CD4-positive, alpha-beta T cell treated with Interferon gamma for 1 hour (primary cell): ENCODE results near the gene NTNG1.

ENCODE experiments used
- DNase-seq: peaks from one replicate; pipeline ENCODE4 v3.0.0-alpha.2; 2020

NTNG1 gene

DNA sequence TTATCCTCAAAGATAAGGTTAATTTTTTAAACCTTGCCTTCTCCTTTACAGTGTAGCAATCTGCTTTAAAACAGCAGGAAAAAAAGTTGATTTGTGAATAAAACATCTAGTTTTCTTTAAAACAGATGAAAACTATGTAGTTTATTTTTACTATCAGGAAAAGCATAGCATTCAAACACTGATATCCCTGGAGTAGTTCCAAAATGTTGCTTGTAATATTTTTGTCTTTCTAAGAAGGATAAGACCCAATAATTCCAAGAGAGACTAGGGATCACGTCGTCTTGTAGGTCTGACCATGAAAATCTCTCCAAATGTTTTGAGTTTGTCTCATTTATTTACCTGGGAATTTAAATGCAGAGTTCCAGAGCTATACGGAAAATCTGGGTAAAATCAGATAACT is 204.0 kb downstream of the NTNG1 start:
- DNase-seq, result no peak

DNA sequence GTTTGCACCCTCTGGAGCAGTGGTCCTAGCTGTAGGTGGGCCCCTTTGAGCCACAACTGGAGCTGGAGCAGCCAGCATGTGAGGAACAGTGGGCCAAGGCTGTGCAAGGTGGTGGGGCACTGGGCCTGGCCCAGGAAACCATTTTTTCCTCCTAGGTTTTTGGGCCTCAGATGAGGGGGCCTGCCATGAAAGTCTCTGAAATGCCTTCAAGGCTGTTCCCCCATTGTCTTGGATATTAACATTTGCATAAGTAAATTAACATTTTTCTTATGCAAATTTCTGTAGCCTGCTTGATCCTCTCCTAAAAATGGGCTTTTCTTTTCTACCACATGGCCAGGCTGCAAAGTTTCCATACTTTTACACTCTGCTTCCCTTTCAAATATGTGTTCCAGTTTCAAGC is 212.0 kb downstream of the NTNG1 start:
- DNase-seq, result no peak

DNA sequence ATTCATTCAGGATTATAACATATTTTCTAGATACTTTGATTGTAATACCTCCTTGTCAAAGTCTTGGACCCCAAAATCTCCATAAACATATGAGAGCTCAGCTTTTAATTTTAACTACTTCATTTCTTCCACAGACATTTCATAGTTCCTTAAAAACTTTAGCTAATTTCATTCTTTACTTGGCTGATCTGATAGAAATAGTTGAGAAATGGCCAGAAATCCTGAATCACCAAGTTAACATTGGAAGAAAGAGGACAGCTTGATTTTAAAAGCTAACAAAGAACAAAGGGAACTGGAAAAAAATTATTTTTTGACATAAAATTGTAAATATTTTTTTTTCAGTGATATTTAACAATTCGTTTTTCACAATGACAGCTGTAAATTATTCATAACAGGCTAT is 216.5 kb downstream of the NTNG1 start:
- DNase-seq, result no peak

DNA sequence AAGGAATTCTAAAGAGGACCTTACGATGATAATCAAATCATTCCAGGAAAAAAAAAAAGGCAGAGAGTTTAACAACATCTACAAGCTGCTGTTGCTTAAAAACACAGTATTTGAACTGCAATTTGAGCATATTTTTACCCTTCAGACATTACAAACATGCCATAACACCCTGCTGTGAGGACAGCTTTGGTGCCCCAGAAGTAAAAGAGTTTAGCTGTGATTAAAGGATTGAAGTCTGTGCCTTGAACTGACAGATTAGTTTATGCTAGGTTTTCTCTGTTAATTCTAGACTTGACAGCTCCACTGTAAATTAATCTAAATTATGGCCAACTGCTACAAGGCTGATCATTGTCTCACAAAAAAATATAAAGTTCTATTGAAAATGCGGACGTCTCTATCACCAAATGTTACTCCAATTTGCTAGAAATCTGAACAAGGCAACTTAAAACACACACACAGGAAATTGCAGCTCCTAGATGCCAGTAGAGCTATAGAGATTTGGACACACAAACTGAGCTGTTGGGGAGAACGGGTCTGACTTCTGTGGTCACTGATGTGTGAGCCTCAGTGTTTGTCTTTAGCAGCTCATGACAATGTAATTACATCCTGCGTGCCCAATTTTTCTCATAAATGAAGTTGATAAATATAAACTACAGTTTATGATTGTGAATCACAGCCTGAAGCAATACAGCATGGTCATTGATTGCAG is 217.9 kb downstream of the NTNG1 start:
- no peak for DNase-seq

DNA sequence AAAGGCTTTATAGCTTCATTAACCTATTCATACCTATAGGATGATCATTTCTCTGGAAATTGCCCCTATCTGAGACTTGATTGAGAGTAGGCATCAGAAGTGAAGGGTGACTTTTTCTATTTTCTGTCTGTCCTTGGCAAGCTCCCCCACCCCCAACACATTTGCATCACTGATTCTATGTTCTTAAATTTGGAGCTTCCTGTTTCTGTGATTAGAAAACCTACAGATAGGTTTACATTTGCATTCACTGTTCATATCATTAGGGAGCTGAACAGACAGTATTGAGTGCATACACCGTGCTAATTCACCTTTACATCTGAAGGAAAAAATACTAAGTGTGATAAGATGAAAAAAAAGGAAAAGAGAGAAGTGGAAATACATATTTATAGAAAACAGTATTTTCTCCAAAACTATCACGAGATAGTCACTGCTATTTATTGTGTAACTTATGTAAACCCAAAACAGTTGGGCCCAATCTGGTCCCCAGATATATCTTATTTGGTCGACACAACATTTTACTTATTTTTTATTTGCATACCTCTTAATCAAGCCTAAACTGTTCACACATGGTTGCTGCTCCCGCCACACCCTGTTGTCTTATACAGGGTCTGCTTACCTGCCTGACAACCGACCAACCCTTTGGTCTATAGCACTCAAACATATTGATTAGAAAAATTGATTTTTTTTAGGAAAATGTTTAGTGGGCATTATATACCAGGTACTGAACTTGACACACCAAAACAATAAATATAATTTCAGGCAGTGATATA is 218.8 kb downstream of the NTNG1 start:
- no peak for DNase-seq

DNA sequence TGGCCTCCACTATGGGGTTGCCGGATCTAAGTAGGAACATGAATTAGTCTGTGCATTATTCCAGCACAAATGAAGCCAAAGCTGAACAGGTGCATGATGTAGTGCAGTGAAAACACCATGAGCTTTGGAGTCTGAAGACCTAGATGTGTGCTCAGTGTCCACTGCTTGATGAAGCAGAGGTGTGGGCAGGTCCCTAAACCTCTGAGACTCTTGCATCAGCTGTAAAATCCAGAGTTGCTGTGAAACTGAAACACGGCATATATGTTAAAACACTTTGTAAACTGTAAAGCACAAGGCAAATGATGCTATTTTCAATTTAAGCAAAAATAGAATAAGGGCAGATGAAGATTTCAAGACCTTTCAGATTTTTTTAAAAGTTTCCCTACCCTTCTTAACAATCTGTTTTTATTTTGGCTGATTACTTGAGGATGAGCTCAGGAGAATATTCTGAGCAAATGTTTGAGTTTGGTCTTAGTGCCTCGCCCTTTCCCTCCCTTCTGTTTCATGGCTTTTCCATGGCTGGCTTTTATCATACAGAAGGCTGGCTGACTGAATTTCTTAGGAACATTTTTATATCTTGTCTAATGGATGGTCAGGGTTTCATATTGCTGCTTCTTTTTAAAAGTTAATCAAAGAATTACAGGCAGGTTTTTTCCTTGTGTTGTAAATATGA is 221.8 kb downstream of the NTNG1 start:
- DNase-seq, result no peak

DNA sequence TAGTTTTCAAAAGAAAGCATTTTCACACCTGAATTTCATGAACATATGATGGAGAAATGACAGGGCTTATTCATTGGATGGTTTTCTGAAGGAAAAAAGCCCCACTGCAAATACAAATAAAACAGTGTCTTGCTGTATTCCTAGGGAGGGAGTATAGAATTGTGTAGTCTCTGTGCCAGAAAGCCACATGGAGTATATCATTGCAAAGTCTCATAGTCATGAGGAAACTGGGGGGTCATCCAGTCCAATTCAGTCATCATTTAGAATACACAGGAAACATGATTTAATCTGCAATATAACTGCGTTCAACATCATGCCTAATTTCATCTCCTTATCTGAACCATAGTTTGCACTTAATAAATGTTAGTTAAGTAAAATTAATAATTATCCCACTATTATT is 222.3 kb downstream of the NTNG1 start:
- no peak for DNase-seq

DNA sequence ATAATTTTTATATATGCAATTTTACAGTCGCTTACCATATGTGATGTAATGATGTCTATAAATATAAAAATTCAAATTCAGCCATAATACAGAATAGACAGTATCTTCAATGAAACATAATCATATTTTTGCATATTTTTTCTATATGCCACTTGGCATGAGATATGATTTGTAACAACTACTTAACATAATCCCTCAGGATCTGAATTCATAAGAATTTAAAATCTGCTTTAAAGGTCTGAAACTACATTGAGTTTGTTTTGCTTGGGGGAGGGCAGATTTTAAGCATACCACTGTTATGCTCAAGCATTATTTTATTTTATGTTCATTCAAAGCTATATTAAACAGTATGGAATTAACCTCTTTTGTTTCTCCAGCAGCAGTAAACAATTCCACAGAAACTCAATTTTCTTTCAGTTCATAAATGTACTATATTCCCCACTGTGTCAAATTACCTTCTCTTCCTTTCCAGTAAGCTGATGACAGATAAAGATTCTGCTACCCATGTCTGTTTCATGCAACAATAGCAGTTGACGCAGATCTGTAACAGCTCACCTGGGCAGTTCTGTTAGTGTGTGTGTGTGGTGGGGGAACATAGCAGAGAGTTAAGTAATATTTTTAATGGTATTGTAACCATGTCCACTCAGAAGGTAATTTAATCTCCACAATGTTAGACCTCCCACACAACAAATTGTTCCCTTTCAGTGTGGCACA is 224.8 kb downstream of the NTNG1 start:
- DNase-seq, result no peak

DNA sequence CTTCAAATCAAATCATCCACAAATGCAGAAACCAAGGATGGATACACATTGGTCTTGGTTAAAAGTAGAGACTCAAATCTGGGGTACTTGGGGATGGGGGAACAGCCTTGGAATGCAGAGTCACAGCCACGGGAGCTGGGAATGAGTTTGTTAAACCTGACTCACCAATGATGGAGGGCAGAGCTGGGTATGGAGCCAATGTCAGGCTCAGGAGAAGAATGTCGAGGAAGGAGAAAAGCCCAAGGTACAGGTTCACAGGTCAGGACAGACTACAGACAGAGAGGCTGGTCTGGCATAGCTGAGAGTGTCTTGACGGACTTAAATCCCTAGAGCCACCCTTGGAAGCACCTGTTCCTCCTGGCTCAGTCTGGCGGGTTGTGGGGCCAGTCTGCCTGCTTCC is 237.6 kb downstream of the NTNG1 start:
- DNase-seq, result no peak

DNA sequence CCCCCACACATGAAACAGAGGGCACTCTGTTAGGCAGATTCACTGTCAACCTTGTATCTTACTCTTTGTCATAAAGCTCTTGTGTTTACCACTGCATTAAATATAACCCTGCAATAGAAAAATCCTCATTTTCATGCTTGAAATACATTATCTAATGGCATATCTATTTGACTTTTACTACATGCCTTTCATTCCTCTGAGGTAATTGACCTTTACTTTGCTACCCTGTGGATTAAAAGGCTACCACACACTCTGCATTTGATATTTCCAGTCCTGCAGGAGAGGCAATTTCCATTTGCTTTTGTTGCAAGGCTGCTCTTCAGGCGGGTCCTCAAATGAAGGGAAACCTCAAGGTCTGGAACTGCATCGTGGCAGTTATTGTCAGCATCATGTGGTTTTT is 238.0 kb downstream of the NTNG1 start:
- DNase-seq, result no peak

DNA sequence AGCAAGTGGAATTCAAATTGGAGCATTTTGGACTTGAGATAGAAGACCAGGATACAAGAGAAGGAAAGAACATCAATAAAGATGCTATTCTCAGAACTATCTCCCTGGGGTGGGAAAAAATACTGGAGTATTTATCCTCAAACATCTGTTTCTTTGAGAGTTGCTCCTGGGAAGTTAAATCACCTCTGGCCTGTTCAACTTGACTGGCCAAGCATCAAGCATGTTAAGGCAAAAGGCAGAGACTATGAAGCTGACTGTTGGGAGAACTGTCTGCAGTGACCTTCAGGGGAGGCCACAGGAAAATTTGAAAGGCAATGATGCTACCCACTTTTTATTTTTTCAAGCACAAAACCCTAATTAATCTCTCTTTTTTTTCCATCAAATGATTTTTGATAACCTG is 239.0 kb downstream of the NTNG1 start:
- DNase-seq, result no peak

DNA sequence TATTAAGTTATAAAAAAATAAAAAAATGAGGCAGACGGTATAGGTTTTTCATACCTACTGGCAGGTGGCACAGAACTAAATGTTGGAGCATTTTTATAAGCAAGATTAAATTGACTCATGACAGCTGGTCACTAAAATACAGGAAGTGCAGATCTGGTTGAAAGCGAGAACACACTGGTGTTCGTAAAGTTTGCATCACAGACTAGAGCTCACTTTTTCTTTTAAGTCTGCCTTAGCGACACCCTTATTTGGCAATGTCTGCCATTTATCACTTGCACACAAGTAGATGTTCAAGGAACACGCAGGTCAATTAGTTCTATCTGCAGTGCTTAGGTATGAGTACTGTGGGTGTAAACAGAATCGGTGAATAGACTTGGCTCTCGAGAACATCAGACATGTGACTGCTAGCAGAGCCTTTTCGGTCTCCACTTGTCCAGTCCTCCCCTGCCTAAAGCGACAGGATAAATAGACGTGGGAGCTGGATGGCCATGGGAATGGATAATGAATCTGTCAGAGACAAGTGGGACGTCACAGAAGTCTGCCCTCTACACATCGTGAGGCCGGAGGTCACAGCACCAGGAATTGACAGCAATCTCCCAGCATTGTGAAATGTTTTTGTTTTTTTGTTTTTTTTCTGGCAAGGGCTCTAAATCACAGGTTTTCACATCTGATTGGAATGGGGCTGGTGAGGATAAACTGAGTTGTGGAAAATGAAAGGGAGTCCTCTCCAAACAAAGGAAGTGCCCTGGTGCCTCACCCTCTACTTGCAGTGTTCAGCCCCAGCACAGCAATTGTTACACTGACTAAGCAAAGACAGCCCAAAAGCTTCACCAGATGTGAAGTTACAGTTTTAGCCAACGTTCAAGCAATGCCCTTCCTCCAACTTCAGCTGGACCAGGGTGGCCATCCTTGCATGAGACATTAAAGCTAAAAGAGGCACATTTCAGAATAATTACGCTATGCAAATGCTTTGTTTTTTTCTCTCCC is 248.9 kb downstream of the NTNG1 start:
- no peak for DNase-seq

DNA sequence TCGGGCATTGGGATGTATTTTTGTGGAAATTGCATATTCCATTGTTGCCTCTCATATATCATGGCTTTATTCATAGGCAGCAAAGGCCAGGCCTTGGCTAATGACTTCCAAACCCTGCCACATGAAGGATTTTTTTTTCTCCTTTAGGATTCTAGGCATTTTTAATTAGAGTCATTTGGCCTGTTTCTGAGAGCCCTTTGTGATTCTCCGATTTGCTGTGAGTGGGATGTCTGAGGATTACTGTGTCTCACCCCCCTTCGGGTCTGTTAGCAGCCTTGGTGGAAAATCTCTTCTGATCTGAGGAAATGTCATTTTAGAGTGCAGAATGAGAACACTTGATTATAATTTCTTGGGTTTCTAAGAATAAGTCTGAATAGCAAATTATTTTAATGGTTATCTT is 253.5 kb downstream of the NTNG1 start:
- DNase-seq, result no peak

DNA sequence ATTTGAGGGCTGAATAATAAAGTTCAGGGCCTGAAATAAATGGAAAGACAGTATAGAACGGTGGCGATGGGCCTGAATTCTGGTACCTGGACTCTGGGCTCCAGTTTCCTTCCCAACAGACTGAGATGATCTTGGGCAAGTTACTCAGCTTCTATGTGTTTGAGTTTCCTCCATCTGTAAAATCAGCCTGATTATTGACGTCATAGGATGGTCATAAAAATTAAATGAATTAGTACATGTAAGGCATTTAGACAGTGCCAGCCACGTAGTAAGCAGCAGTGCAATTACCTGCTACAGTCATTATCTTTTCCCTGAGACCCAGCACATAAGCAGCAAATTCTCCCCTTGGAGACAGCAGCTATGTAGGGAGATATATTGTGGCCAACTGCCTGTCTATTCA is 260.9 kb downstream of the NTNG1 start:
- DNase-seq, result no peak

DNA sequence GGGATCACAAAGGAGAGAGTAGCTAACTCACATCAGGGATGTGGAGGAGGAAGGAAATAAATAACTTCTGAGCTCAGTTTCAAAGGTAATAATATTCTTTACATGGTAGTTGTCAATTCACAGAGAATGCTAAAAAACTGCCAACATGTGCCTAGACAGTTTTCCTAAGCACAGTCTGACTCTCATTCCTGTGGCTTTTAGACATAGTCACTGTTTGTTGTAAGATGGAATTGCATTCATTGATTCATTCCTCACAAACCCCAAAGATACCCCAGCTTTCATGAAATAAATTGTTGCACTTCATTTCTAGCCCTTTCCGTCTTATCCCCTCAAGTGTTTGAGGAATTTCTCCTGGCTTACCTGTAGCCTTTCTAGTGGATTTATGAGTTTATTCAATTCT is 263.9 kb downstream of the NTNG1 start:
- DNase-seq, result no peak

DNA sequence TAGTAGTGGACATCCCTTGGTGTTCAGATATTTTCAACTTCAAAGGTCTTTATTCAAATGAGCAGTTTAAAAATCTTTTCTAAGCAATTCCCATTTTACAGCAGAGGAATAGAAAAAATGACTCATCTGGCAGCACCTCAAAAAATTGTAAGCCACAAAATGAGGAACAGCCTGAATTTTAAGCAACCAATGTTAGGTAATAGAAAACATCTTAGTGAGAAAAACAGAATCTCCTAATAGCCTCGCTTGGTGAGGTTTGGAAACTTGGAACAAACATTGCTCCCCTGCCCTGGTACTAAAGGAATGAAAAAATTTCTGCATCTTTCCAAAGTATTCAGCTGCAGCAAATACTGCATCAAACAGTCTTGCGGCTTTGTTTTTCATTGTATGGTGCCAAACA is 264.4 kb downstream of the NTNG1 start:
- DNase-seq, result no peak

DNA sequence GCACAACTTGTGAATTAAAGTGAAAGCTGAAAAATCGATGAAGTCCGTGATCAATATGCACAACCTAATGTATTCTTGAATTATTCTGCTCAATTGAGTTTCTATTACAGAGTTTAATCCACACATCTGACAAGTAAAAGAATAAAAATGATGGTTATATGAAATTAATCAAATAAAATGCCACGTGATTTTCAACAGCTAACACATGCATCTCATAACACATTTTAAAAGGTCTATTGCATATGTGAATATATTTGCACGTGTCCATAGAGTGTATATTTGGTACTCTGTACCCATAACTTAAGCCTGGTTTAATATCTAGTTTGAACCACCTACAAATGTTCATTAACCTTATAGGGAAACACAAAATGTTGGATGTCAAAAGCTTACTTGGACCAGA is 266.2 kb downstream of the NTNG1 start:
- DNase-seq, result no peak

DNA sequence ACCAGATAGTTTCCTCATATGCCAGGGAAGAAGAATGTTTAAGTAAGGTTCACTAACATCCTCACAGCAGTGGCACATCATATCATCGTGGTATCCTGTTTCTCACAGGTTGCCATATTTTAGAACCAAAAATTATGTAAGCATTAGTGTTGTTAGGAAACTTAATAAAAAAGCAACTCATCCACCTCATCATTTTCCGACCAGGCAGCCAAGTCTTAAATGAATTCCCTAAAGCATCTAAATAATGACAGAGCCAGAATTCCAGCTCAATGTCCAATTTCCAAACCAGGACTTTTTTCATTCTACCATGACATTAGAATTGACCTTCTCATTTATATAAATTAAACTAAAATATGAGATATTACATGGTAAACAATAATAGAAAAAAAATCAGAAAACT is 272.7 kb downstream of the NTNG1 start:
- no peak for DNase-seq

DNA sequence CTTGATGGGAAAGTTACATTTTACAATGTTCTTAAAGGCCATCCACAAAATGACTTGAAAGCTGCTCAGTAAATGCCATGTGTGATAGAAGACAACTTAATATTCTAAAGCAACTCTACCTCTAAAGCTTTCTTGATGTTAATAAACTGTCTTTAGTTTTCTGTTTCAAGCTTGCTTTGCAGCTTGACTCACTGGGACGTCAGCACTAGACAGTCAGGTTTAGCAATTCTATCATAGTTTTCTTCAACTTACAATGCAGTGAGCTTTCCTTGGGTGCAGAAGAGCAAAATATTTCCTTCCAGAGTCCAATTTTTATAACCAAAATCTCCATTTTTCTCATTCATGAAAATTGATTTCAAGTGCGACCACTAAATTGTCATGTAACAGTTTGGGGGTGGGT is 273.1 kb downstream of the NTNG1 start:
- no peak for DNase-seq

DNA sequence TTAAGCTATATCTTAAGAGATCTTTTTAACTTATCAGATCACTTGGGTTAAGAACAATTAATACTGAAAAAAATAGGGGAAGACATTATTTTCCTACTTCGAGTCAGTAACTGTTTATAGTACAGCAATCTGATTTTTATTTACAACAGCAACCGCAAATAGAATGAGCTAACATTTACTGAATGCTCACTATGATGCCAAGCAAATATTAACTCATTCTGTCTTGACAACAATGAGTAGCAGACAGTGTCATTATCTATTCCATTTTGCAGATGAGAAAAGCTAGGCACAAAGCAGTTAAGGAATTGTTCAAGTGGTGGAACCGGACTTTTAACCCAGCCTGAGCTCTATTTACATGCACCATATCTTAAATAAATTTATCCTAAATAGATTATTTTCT is 273.7 kb downstream of the NTNG1 start:
- no peak for DNase-seq

DNA sequence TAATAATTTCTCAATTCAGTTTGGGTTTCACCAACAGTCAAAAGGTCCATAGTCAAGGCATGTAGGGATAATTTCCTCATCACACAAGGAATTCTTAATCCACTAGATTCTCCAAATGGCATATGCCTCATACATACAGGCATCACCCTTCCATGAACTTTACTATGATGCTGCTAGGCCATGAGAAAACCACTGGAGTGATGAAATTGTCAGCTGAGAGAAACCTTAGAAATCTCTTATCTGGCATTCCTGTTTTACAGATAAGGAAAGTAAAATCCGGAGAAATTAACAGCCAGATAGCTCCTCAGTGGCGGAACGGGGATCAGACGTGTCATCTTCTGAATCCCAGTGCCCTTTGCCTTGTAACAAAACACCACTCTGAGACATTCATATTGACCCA is 274.4 kb downstream of the NTNG1 start:
- no peak for DNase-seq

DNA sequence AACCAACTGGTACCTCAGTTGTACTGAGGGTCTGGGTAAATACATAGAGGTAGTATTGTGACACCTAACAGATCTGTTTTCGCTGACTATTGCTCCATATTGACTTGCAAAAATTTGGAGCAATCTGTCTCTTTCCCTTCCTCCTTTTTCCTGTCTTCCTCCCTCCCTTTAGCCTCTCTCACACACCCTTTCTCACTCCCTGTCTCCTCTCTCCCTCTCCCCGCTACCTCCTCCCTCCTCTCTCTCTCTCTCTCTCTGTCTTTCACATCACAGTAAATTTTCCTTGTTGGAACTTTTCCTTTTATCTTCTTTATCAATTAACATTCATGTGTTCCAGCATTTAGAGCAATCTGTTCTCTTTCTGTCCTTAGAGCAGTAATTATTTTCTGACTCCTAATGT is 278.2 kb downstream of the NTNG1 start:
- no peak for DNase-seq
